Measurements from ENCODE around the gene CACNA2D3. TPM values are rescaled to one million over a fixed set of nuclear protein-coding genes. Genes with fewer than 3 reads are reported as not detected.

Gene CACNA2D3
- total and polyA plus RNA-seq, 12 donors, result 0.51 to 43.5 (median 19.3) TPM

GRCh38 chr3:54193093-54193492 lies 70.7 kb downstream of the CACNA2D3 start:
- ATAC-seq, result no peak
- no peak for DNase-seq
- intact Hi-C loops (cut with DNase I), result no loop called here
- Histone ChIP-seq H3K27me3 (no peaks in the 10 kb centered on the region), H3K4me1 (no peaks in the 10 kb centered on the region), H3K4me3 (no peak overlapping the region), H3K9me3 (no peaks in the 10 kb centered on the region), H3K36me3 (no peaks in the 10 kb centered on the region), H3K27ac (no peak overlapping the region)
- no peak for TF ChIP-seq CTCF (IDR thresholded peaks at IDR 0.05)
- WGBS, 2 donors, result 79 to 86% methylated on average over 1 of the region's 1 CpG

GRCh38 chr3:54196360-54196991 lies 74.1 kb downstream of the CACNA2D3 start:
- no peak for TF ChIP-seq CTCF (IDR thresholded peaks at IDR 0.05)
- no peaks in the 10 kb centered on the region for H3K4me1 ChIP-seq
- H3K27me3 ChIP-seq, result no peaks in the 10 kb centered on the region
- no peak overlapping the region for H3K27ac ChIP-seq
- ATAC-seq, result no peak
- intact Hi-C loops (cut with DNase I), result no loop called here
- H3K36me3 ChIP-seq, result no peaks in the 10 kb centered on the region
- WGBS, 2 donors, result 72% methylated on average over 9 of the region's 9 CpGs
- H3K4me3 ChIP-seq, result no peak overlapping the region
- H3K9me3 ChIP-seq, result no peaks in the 10 kb centered on the region
- DNase-seq, result no peak

GRCh38 chr3:54197509-54197908 lies 75.2 kb downstream of the CACNA2D3 start:
- intact Hi-C loops (cut with DNase I), result no loop called here
- Histone ChIP-seq H3K27ac (no peak overlapping the region), H3K4me1 (peaks cover 0 to 5% (median 0%) of the 10 kb centered on the region in 9 donors), H3K27me3 (no peaks in the 10 kb centered on the region), H3K36me3 (no peaks in the 10 kb centered on the region), H3K4me3 (no peak overlapping the region), H3K9me3 (no peaks in the 10 kb centered on the region)
- DNase-seq (no peak), ATAC-seq (peak in 2 of 8 donors; percentile 58 to 59)
- 40% methylated on average over 6 of the region's 6 CpGs for WGBS, 2 donors
- TF ChIP-seq CTCF (IDR thresholded peaks at IDR 0.05), result no peak

GRCh38 chr3:54198556-54198955 lies 76.2 kb downstream of the CACNA2D3 start:
- Histone ChIP-seq H3K36me3 (no peaks in the 10 kb centered on the region), H3K9me3 (no peaks in the 10 kb centered on the region), H3K4me3 (no peak overlapping the region), H3K4me1 (peaks cover 0 to 11% (median 0%) of the 10 kb centered on the region in 9 donors), H3K27me3 (no peaks in the 10 kb centered on the region), H3K27ac (no peak overlapping the region)
- intact Hi-C loops (cut with DNase I), result no loop called here
- TF ChIP-seq CTCF (IDR thresholded peaks at IDR 0.05), result no peak
- DNase-seq (no peak), ATAC-seq (no peak)
- WGBS, 2 donors, result 65 to 66% methylated on average over 9 of the region's 9 CpGs
